ENCODE measurements around the gene KLF16. TPM values are rescaled to one million over a fixed set of nuclear protein-coding genes. Genes with fewer than 3 reads are reported as not detected.

Gene KLF16
- total and polyA plus RNA-seq, 9 of the 15 experiments (the other 6 are each of a cell fraction or from before 2014, with no cell fraction given), result 0.04 to 60.4 (median 6.8) TPM

DNA sequence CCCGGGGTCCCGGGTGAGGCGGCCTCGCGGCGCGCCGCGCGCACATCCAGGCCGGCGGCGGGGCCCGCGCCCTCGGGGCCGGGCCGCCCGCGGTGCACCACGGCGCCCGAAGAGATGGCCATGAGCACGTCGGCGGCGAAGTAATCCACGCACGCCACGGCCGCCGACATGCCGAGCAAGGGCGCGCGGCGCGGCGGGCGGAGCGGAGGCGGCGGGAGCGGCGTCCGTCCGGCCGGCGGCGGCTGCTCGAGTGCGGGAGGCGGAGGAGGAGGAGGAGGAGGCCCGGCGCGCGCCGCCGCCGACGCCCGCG is at the start of gene KLF16 (continued):
- TF ChIP-seq HEY1 (CRISPR knock-in tag; IDR thresholded peaks at IDR 0.05; ENCODE audit: borderline replicate concordance), result no peak
- no peak for TF ChIP-seq RBFOX2 (IDR thresholded peaks at IDR 0.05; ENCODE audit: low read depth, low read length)
- no peak for TF ChIP-seq SRSF3 (IDR thresholded peaks at IDR 0.05; ENCODE audit: insufficient read depth, low read length)
- no peak for TF ChIP-seq CHD4 (IDR thresholded peaks at IDR 0.05; ENCODE audit: insufficient read depth, insufficient replicate concordance, low read depth, low read length, poor library complexity, severe bottlenecking)
- TF ChIP-seq CCAR2 (IDR thresholded peaks at IDR 0.05; ENCODE audit: low read depth, low read length), result no peak
- no peak for TF ChIP-seq CCNT2 (IDR thresholded peaks at IDR 0.05; ENCODE audit: borderline replicate concordance, extremely low read depth, insufficient read length, low read depth, low read length)
- TF ChIP-seq TBP (optimal IDR thresholded peaks at IDR 0.05; ENCODE audit: low read depth, low read length), result peak; percentile 21
- no peak for TF ChIP-seq SMARCC2 (IDR thresholded peaks at IDR 0.05; ENCODE audit: low read depth)
- TF ChIP-seq, protein P1, sequence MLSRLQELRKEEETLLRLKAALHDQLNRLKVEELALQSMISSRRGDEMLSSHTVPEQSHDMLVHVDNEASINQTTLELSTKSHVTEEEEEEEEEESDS (CRISPR knock-in tag; IDR thresholded peaks at IDR 0.05), result no peak
- TF ChIP-seq TOE1 (IDR thresholded peaks at IDR 0.05; ENCODE audit: borderline replicate concordance), result no peak
- TF ChIP-seq TOE1 (CRISPR knock-in tag; IDR thresholded peaks at IDR 0.05; ENCODE audit: borderline replicate concordance, low read depth), result no peak
- no peak for TF ChIP-seq SMC3 (conservative IDR thresholded peaks at IDR 0.05; ENCODE audit: insufficient read depth, low read depth, low read length)
- TF ChIP-seq ARID3A (IDR thresholded peaks at IDR 0.05; ENCODE audit: borderline replicate concordance, low read depth, low read length), result no peak
- TF ChIP-seq CSDE1 (IDR thresholded peaks at IDR 0.05), result no peak
- TF ChIP-seq HMBOX1 (IDR thresholded peaks at IDR 0.05), result no peak
- no peak for TF ChIP-seq ZNF764 (CRISPR knock-in tag; IDR thresholded peaks at IDR 0.05; ENCODE audit: low read depth)
- TF ChIP-seq RERE (CRISPR knock-in tag; IDR thresholded peaks at IDR 0.05; ENCODE audit: borderline replicate concordance), result no peak
- no peak for TF ChIP-seq ZNF584 (CRISPR knock-in tag; IDR thresholded peaks at IDR 0.05; ENCODE audit: low read depth)
- no peak for TF ChIP-seq XRCC4 (IDR thresholded peaks at IDR 0.05; ENCODE audit: extremely low read depth, insufficient read depth, insufficient read length)
- no peak for TF ChIP-seq CBX1 (IDR thresholded peaks at IDR 0.05; ENCODE audit: low read depth)
- TF ChIP-seq ZBTB7A (IDR thresholded peaks at IDR 0.05; ENCODE audit: borderline replicate concordance, control insufficient read depth, low read depth, low read length), result no peak
